ENCODE measurements around the gene SULT2A1. TPM values are rescaled to one million over a fixed set of nuclear protein-coding genes. Genes with fewer than 3 reads are reported as not detected.

Gene SULT2A1
- polyA plus RNA-seq, 1 donor from 2014 or later = not detected

DNA sequence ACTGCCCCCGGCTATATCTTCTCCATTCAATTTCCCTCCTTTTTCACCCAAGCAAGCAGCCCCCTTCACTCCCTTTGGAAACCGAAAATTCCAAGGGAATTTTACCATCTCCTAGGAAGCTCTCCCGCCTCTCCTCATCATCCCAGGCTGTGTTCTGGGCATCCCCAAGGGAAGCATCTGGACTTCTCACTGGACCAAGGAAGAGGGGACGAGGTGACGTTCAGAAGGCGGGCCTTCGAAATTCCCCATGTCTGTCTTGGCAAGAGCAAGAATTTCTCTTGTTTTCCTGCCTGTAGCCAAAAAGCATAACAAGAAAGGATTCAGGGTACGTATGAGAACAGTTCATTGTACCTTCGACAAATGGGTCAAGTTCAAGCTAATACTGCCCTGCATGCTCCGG, 20.9 kb downstream of the SULT2A1 start:
- no peak overlapping the region for H3K4me3 ChIP-seq (ENCODE audit: low read length)
- H2AFZ ChIP-seq (ENCODE audit: low read depth, low read length) = no peak overlapping the region
- H3F3A ChIP-seq (ENCODE audit: insufficient read depth, low read length, poor library complexity, severe bottlenecking) = no peaks in the 10 kb centered on the region
- TF ChIP-seq EZH2 (IDR thresholded peaks at IDR 0.05; ENCODE audit: borderline replicate concordance, insufficient read depth, low read length, poor library complexity, severe bottlenecking) (no peak), MXI1 (conservative IDR thresholded peaks at IDR 0.05; ENCODE audit: poor library complexity, severe bottlenecking) (no peak), POLR2AphosphoS5 (IDR thresholded peaks at IDR 0.05) (no peak)
- no peaks in the 10 kb centered on the region for H3K9me2 ChIP-seq (ENCODE audit: insufficient read depth, low read length)
- no peaks in the 10 kb centered on the region for H3K79me2 ChIP-seq (replicated peaks; ENCODE audit: insufficient read depth, low read length)
- H4K20me1 ChIP-seq (ENCODE audit: insufficient read depth) = no peaks in the 10 kb centered on the region
- no peak overlapping the region for H3K4me2 ChIP-seq (ENCODE audit: low read length)
- H3K9ac ChIP-seq (ENCODE audit: low read length) = no peak overlapping the region
- no peaks in the 10 kb centered on the region for H3K27me3 ChIP-seq (ENCODE audit: insufficient read depth, low read depth, low read length)
- no peaks in the 10 kb centered on the region for H3K36me3 ChIP-seq (ENCODE audit: insufficient read depth, low read length)
- no peaks in the 10 kb centered on the region for H3K9me3 ChIP-seq (ENCODE audit: low read length)
- no peak overlapping the region for H3K27ac ChIP-seq (ENCODE audit: low read length)

DNA sequence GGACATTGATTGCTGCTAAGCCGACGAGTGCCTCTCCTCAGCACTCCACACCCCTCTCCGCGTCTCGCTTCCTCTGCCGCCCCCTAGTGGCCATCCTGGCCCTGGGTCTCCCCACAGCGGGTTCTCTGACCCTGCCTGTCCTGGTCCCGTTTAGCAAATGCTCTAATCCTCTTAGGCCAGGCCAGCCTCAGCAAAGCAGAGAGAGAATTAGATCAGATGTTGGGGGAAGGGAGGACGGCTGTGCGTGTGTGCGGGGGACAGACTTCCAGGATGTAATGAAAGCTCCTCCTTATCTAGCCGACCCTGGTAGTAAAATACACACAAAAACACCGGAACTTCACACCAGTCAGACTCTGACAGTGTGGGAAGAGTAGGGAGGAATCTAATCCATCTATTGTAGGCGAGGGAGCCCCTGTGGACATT, 22.6 kb downstream of the SULT2A1 start:
- H3K4me2 ChIP-seq (ENCODE audit: low read length) = no peak overlapping the region

DNA sequence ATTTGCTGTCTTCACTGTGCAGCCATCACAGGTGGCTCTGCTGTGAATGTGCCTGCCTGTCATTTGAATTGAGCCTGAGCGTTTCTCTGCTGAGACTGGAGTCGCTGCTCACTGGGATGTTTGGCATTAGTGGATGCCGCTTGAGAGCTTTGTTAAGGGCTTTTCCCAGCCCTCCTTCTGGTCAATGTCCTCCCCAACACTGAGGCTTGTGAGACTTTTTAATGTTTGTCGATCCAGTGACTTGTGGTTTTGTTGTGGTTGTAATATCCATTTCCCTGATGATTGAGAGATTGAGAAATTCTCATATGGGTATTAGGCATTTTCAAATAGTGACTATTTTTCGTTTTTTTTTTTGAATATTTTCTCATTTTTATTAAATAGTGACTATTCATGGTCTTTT, 24.5 kb downstream of the SULT2A1 start:
- H3K9ac ChIP-seq (ENCODE audit: low read length) = no peak overlapping the region
- no peaks in the 10 kb centered on the region for H3K36me3 ChIP-seq (ENCODE audit: insufficient read depth, low read length)
- no peaks in the 10 kb centered on the region for H3K79me2 ChIP-seq (replicated peaks; ENCODE audit: insufficient read depth, low read length)
- H3K4me3 ChIP-seq (ENCODE audit: low read length) = no peak overlapping the region
- H3K4me2 ChIP-seq (ENCODE audit: low read length) = no peak overlapping the region
- no peak overlapping the region for H2AFZ ChIP-seq (ENCODE audit: low read depth, low read length)
- no peak overlapping the region for H3K27ac ChIP-seq (ENCODE audit: low read length)
- H3K9me3 ChIP-seq (ENCODE audit: low read length) = no peaks in the 10 kb centered on the region
- H4K20me1 ChIP-seq (ENCODE audit: insufficient read depth) = no peaks in the 10 kb centered on the region
- no peak for TF ChIP-seq EZH2 (IDR thresholded peaks at IDR 0.05; ENCODE audit: borderline replicate concordance, insufficient read depth, low read length, poor library complexity, severe bottlenecking)
- TF ChIP-seq RAD21 (conservative IDR thresholded peaks at IDR 0.05) = no peak
- TF ChIP-seq, protein P1, sequence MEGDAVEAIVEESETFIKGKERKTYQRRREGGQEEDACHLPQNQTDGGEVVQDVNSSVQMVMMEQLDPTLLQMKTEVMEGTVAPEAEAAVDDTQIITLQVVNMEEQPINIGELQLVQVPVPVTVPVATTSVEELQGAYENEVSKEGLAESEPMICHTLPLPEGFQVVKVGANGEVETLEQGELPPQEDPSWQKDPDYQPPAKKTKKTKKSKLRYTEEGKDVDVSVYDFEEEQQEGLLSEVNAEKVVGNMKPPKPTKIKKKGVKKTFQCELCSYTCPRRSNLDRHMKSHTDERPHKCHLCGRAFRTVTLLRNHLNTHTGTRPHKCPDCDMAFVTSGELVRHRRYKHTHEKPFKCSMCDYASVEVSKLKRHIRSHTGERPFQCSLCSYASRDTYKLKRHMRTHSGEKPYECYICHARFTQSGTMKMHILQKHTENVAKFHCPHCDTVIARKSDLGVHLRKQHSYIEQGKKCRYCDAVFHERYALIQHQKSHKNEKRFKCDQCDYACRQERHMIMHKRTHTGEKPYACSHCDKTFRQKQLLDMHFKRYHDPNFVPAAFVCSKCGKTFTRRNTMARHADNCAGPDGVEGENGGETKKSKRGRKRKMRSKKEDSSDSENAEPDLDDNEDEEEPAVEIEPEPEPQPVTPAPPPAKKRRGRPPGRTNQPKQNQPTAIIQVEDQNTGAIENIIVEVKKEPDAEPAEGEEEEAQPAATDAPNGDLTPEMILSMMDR (IDR thresholded peaks at IDR 0.05; ENCODE audit: poor library complexity, severe bottlenecking) = no peak
- TF ChIP-seq POLR2AphosphoS5 (IDR thresholded peaks at IDR 0.05) = no peak
- no peak for TF ChIP-seq TAF1 (IDR thresholded peaks at IDR 0.05; ENCODE audit: low read depth)
- TF ChIP-seq, protein P2, sequence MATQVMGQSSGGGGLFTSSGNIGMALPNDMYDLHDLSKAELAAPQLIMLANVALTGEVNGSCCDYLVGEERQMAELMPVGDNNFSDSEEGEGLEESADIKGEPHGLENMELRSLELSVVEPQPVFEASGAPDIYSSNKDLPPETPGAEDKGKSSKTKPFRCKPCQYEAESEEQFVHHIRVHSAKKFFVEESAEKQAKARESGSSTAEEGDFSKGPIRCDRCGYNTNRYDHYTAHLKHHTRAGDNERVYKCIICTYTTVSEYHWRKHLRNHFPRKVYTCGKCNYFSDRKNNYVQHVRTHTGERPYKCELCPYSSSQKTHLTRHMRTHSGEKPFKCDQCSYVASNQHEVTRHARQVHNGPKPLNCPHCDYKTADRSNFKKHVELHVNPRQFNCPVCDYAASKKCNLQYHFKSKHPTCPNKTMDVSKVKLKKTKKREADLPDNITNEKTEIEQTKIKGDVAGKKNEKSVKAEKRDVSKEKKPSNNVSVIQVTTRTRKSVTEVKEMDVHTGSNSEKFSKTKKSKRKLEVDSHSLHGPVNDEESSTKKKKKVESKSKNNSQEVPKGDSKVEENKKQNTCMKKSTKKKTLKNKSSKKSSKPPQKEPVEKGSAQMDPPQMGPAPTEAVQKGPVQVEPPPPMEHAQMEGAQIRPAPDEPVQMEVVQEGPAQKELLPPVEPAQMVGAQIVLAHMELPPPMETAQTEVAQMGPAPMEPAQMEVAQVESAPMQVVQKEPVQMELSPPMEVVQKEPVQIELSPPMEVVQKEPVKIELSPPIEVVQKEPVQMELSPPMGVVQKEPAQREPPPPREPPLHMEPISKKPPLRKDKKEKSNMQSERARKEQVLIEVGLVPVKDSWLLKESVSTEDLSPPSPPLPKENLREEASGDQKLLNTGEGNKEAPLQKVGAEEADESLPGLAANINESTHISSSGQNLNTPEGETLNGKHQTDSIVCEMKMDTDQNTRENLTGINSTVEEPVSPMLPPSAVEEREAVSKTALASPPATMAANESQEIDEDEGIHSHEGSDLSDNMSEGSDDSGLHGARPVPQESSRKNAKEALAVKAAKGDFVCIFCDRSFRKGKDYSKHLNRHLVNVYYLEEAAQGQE (IDR thresholded peaks at IDR 0.05; ENCODE audit: borderline replicate concordance) = no peak
- no peak for TF ChIP-seq MXI1 (conservative IDR thresholded peaks at IDR 0.05; ENCODE audit: poor library complexity, severe bottlenecking)
- TF ChIP-seq SMC3 (conservative IDR thresholded peaks at IDR 0.05; ENCODE audit: poor library complexity) = no peak
- TF ChIP-seq EP300 (conservative IDR thresholded peaks at IDR 0.05; ENCODE audit: poor library complexity, severe bottlenecking) = no peak
- H3K27me3 ChIP-seq (ENCODE audit: insufficient read depth, low read depth, low read length) = no peaks in the 10 kb centered on the region
- no peaks in the 10 kb centered on the region for H3F3A ChIP-seq (ENCODE audit: insufficient read depth, low read length, poor library complexity, severe bottlenecking)
- H3K9me2 ChIP-seq (ENCODE audit: insufficient read depth, low read length) = no peaks in the 10 kb centered on the region

More for the DNA sequence above, 22.6 kb downstream of the SULT2A1 start:
- H2AFZ ChIP-seq (ENCODE audit: low read depth, low read length) = no peak overlapping the region
- no peak overlapping the region for H3K4me3 ChIP-seq (ENCODE audit: low read length)
- H3K9me3 ChIP-seq (ENCODE audit: low read length) = no peaks in the 10 kb centered on the region
- H3K27ac ChIP-seq (ENCODE audit: low read length) = no peak overlapping the region
- H4K20me1 ChIP-seq (ENCODE audit: insufficient read depth) = no peaks in the 10 kb centered on the region
- no peak overlapping the region for H3K9ac ChIP-seq (ENCODE audit: low read length)
- no peaks in the 10 kb centered on the region for H3K9me2 ChIP-seq (ENCODE audit: insufficient read depth, low read length)
- H3K79me2 ChIP-seq (replicated peaks; ENCODE audit: insufficient read depth, low read length) = no peaks in the 10 kb centered on the region
- H3K36me3 ChIP-seq (ENCODE audit: insufficient read depth, low read length) = no peaks in the 10 kb centered on the region
- no peak for TF ChIP-seq MXI1 (conservative IDR thresholded peaks at IDR 0.05; ENCODE audit: poor library complexity, severe bottlenecking)
- no peak for TF ChIP-seq TAF1 (IDR thresholded peaks at IDR 0.05; ENCODE audit: low read depth)
- TF ChIP-seq, protein P1 (IDR thresholded peaks at IDR 0.05; ENCODE audit: poor library complexity, severe bottlenecking) = peak; percentile 87
- peak; percentile 78 for TF ChIP-seq RAD21 (conservative IDR thresholded peaks at IDR 0.05)
- no peak for TF ChIP-seq EZH2 (IDR thresholded peaks at IDR 0.05; ENCODE audit: borderline replicate concordance, insufficient read depth, low read length, poor library complexity, severe bottlenecking)
- no peak for TF ChIP-seq POLR2AphosphoS5 (IDR thresholded peaks at IDR 0.05)
- peak; percentile 76 for TF ChIP-seq SMC3 (conservative IDR thresholded peaks at IDR 0.05; ENCODE audit: poor library complexity)
- H3K27me3 ChIP-seq (ENCODE audit: insufficient read depth, low read depth, low read length) = no peaks in the 10 kb centered on the region
- no peaks in the 10 kb centered on the region for H3F3A ChIP-seq (ENCODE audit: insufficient read depth, low read length, poor library complexity, severe bottlenecking)
